SK-N-SH (cell line): ENCODE measurements around the gene PSTPIP1. TPM values are rescaled to one million over a fixed set of nuclear protein-coding genes. Genes with fewer than 3 reads are reported as not detected.
A peak's percentile ranks its signal among the peaks of the same experiment; 100 is the strongest.

Experiments used
- CTCF ChIA-PET: fragments of 300-600, 350-600 bp; formaldehyde crosslinking; extraction: SDS; loops from one replicate; lab custom pipeline; 2021; lab: Yijun Ruan, JAX
- POLR2A ChIA-PET: fragments of 350-600 bp; sonication (Branson Sonifier 250); formaldehyde crosslinking; extraction: SDS; loops from one replicate; lab custom pipeline; 2020; ENCODE audit warnings: antibody characterized with exemption, inconsistent platforms; lab: Yijun Ruan, JAX
- DNase-seq: peaks from one replicate; pipeline ENCODE4 v3.0.0; 2012
- H2AFZ ChIP-seq: fragments of 200-600 bp; sonication (generic); 2 replicates; pipeline ENCODE4 v1.8.1; 2016; ENCODE audit warnings: antibody characterized with exemption, mild to moderate bottlenecking, low read depth
- H3F3A ChIP-seq: fragments of 200-600 bp; sonication (generic); replicated peaks from 2 replicates; pipeline ENCODE3; 2016; ENCODE audit warnings: antibody characterized with exemption, mild to moderate bottlenecking; ENCODE audit not compliant: insufficient read depth
- H3K27ac ChIP-seq, 2 experiments: fragments of 200-500 bp in 1 of 2; fragments of 200-600 bp in 1 of 2; sonication (Bioruptor generic) in 1 of 2; sonication (generic), shearing (Covaris generic) in 1 of 2; 2 replicates each; pipeline versions ENCODE4 v1.5.1 to v1.6.1; 2014 to 2016; ENCODE audit warnings: low read depth in 2 of 2, inconsistent platforms in 1 of 2, low read length in 1 of 2, mild to moderate bottlenecking in 1 of 2, mixed read lengths in 1 of 2
- H3K27me3 ChIP-seq: fragments of 200-600 bp; sonication (generic), shearing (Covaris generic); 2 replicates; pipeline ENCODE4 v1.6.1; 2016; ENCODE audit warnings: mixed run types; ENCODE audit not compliant: insufficient read depth
- H3K36me3 ChIP-seq, 2 experiments: fragments of 200-500 bp in 1 of 2; fragments of 200-600 bp in 1 of 2; sonication (Bioruptor generic) in 1 of 2; sonication (generic) in 1 of 2; replicated peaks in 1 of 2; 2 replicates each; pipeline versions ENCODE3 to v1.5.1; 2014 to 2016; ENCODE audit warnings: low read length in 1 of 2, mild to moderate bottlenecking in 1 of 2; ENCODE audit not compliant: insufficient read depth in 2 of 2, control insufficient read depth in 1 of 2
- H3K4me1 ChIP-seq, 2 experiments: fragments of 200-500 bp in 1 of 2; fragments of 200-600 bp in 1 of 2; sonication (Bioruptor generic) in 1 of 2; sonication (generic), shearing (Covaris generic) in 1 of 2; 2 replicates each; pipeline versions ENCODE4 v1.5.1 to v1.6.1; 2014 to 2016; ENCODE audit warnings: low read depth in 1 of 2, low read length in 1 of 2, mixed run types in 1 of 2; ENCODE audit not compliant: insufficient read depth in 2 of 2, control insufficient read depth in 1 of 2
- H3K4me2 ChIP-seq: fragments of 200-600 bp; sonication (generic), shearing (Covaris generic); 2 replicates; pipeline ENCODE4 v1.6.1; 2017; ENCODE audit warnings: mixed run types
- H3K4me3 ChIP-seq, 2 experiments: fragments of 200-500 bp in 1 of 2; fragments of 200-600 bp in 1 of 2; sonication (Bioruptor generic) in 1 of 2; sonication (generic), shearing (Covaris generic) in 1 of 2; 2 replicates each; pipeline versions ENCODE4 v1.5.1 to v1.8.1; 2014 to 2016; ENCODE audit warnings: low read depth in 2 of 2, inconsistent platforms in 1 of 2, low read length in 1 of 2, mild to moderate bottlenecking in 1 of 2, mixed read lengths in 1 of 2, moderate library complexity in 1 of 2
- H3K79me2 ChIP-seq: fragments of 200-600 bp; sonication (generic); 2 replicates; pipeline ENCODE4 v1.8.1; 2017; ENCODE audit warnings: mild to moderate bottlenecking; ENCODE audit not compliant: insufficient read depth
- H3K9ac ChIP-seq: fragments of 200-600 bp; sonication (generic); 2 replicates; pipeline ENCODE4 v1.6.1; 2017; ENCODE audit warnings: mixed run types
- H3K9me2 ChIP-seq: fragments of 200-600 bp; sonication (generic); 2 replicates; pipeline ENCODE4 v1.6.1; 2017; ENCODE audit warnings: mixed run types
- H3K9me3 ChIP-seq: fragments of 200-600 bp; sonication (generic); 2 replicates; pipeline ENCODE4 v1.6.1; 2017; ENCODE audit warnings: mixed run types, mild to moderate bottlenecking, moderate library complexity
- H4K20me1 ChIP-seq: fragments of 200-600 bp; sonication (generic); 2 replicates; pipeline ENCODE4 v1.6.1; 2017; ENCODE audit warnings: mild to moderate bottlenecking, mixed run types; ENCODE audit not compliant: insufficient read depth
- CTCF ChIP-seq: fragments of 200-600 bp; sonication (generic); IDR thresholded peaks from 2 replicates; pipeline ENCODE4 v1.6.1; 2017; ENCODE audit warnings: antibody characterized with exemption, mild to moderate bottlenecking, moderate library complexity
- ELF1 ChIP-seq: IDR thresholded peaks from 2 replicates; pipeline ENCODE4 v1.4.0; 2012
- EP300 ChIP-seq, 2 experiments: IDR thresholded peaks; 2 replicates each; pipeline versions ENCODE4 v1.4.0 to v1.6.1; 2012; ENCODE audit warnings: borderline replicate concordance in 1 of 2, low read depth in 1 of 2, low read length in 1 of 2
- EZH2phosphoT487 ChIP-seq: fragments of 200-600 bp; sonication (generic); IDR thresholded peaks from 2 replicates; pipeline ENCODE4 v1.6.1; 2017; ENCODE audit warnings: low read depth, mixed run types, mild to moderate bottlenecking, antibody characterized with exemption, moderate library complexity, borderline replicate concordance
- JUND ChIP-seq: IDR thresholded peaks from 2 replicates; pipeline ENCODE4 v1.4.0; 2012
- MAX ChIP-seq: IDR thresholded peaks from 2 replicates; pipeline ENCODE4 v1.4.0; 2012; ENCODE audit warnings: low read depth
- MEF2A ChIP-seq: IDR thresholded peaks from 2 replicates; pipeline ENCODE4 v1.4.0; 2012; ENCODE audit warnings: low read depth, borderline replicate concordance
- MXI1 ChIP-seq: IDR thresholded peaks from 2 replicates; pipeline ENCODE4 v1.6.1; 2012; ENCODE audit warnings: mild to moderate bottlenecking, low read depth, low read length, improper control_type of control experiment
- NFIC ChIP-seq: IDR thresholded peaks from 2 replicates; pipeline ENCODE4 v1.4.0; 2012; ENCODE audit warnings: borderline replicate concordance
- POLR2AphosphoS5 ChIP-seq: IDR thresholded peaks from 2 replicates; pipeline ENCODE4 v1.6.1; 2012; ENCODE audit warnings: low read depth, low read length
- RAD21 ChIP-seq: IDR thresholded peaks from 2 replicates; pipeline ENCODE4 v1.6.1; 2012; ENCODE audit warnings: mild to moderate bottlenecking, low read length
- RFX5 ChIP-seq: IDR thresholded peaks from 2 replicates; pipeline ENCODE4 v1.6.1; 2012; ENCODE audit warnings: mild to moderate bottlenecking, improper control_type of control experiment, low read length
- SIN3A ChIP-seq: IDR thresholded peaks from 2 replicates; pipeline ENCODE4 v1.6.1; 2012; ENCODE audit warnings: low read depth, mild to moderate bottlenecking, low read length, moderate library complexity, borderline replicate concordance
- SMC3 ChIP-seq: IDR thresholded peaks from 2 replicates; pipeline ENCODE4 v1.6.1; 2012; ENCODE audit warnings: low read depth, low read length, improper control_type of control experiment
- TCF12 ChIP-seq: IDR thresholded peaks from 2 replicates; pipeline ENCODE4 v1.4.0; 2012
- WGBS: methylation state at CpG from one replicate; pipeline ENCODE4 v1.1.6; 2017; ENCODE audit warnings: low lambda C conversion rate; 5-methylcytosine and 5-hydroxymethylcytosine counted together
- polyA plus RNA-seq, 3 experiments: library from polyadenylated mRNA; depleted of rRNA; stranded (reverse); fragments of >200 nt; gene quantifications; 2 replicates each; pipeline ENCODE4 v1.2.3, GENCODE V29; 2012
- TF ChIP-seq, protein P1 (sequence below): fragments of 150-350 bp; IDR thresholded peaks from 2 replicates; pipeline ENCODE4 v1.6.1; 2016; ENCODE audit warnings: mild to moderate bottlenecking, low read depth, low read length
- TF ChIP-seq, protein P2 (sequence below): IDR thresholded peaks from 2 replicates; pipeline ENCODE4 v1.4.0; 2012; ENCODE audit warnings: low read depth, borderline replicate concordance

Gene PSTPIP1
- polyA plus RNA-seq, 1 of the 3 experiments (the other 2 are of a cell fraction): 0.69 TPM

DNA sequence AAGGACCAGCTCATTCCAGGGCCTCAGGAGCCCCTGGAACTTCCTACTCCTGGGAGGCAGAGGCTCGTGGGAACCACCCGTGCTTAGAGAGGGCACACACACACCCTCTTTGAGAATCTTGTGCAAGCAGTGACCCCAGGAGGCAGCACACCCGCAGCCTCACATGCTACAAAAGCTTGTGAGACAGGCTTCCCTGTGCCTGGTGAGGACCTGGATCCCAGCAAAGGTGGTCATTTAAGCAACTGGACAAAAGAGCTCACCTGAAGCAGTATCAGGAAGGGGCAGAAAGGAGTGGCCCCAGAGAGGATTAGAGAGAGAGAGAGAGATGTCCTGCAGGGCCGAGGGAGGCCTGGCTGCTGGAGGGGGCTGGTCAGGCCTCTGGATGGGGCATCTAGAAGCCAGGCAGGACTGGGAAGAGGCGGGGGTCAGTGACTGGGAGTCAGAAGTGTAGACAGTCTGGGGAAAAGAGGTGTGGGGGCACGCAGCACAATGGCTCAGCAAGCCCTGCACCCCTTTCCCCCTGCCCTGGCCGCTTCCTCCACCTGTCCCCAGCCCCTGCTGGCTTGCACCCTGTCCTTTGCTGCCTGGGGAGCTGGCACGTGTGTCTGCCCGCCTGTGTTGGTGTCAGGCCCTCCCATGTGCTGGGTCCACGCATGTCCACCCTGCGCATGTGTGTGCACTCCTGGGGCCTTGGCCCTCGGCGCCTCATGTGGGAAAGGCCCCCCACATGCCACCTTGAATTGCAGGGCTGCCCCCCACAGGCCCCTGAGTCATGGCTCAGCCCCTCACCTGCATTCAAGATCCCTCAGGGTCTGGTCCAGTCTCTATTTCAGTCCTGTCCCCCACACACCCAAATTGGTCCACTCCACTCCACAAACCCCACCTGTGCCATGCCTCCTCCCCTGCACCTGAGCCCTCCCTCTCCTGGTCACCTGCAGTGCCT lies 39.1 kb downstream of the PSTPIP1 start:
- Histone ChIP-seq H3K9me2 (no peaks in the 10 kb centered on the region), H3K4me2 (no peak overlapping the region), H3F3A (peaks cover 8% of the 10 kb centered on the region), H3K4me1 (no peaks in the 10 kb centered on the region; a peak in 1 of 4 replicates), H3K27ac (no peak overlapping the region), H3K4me3 (no peak overlapping the region), H2AFZ (no peak overlapping the region), H4K20me1 (no peaks in the 10 kb centered on the region), H3K79me2 (no peaks in the 10 kb centered on the region), H3K9me3 (no peaks in the 10 kb centered on the region), H3K27me3 (no peaks in the 10 kb centered on the region), H3K36me3 (peaks cover 0 to 3% of the 10 kb centered on the region in 2 experiments), H3K9ac (no peak overlapping the region)
- WGBS: 92% methylated on average over 7 of the region's 13 CpGs
- POLR2A ChIA-PET: no interaction called here
- TF ChIP-seq EZH2phosphoT487: no peak
- TF ChIP-seq MXI1: no peak
- TF ChIP-seq POLR2AphosphoS5: peak; percentile 8; the same call in 1 of the 2 replicates
- CTCF ChIA-PET: interaction anchor here (0.7 to 4.2 kb wide), 13 partner anchors 9 to 628 kb away, joined by 3 to 46 read pairs (median 3); partner anchors contain the start of gene PSTPIP1
- DNase-seq: peak; percentile 22

DNA sequence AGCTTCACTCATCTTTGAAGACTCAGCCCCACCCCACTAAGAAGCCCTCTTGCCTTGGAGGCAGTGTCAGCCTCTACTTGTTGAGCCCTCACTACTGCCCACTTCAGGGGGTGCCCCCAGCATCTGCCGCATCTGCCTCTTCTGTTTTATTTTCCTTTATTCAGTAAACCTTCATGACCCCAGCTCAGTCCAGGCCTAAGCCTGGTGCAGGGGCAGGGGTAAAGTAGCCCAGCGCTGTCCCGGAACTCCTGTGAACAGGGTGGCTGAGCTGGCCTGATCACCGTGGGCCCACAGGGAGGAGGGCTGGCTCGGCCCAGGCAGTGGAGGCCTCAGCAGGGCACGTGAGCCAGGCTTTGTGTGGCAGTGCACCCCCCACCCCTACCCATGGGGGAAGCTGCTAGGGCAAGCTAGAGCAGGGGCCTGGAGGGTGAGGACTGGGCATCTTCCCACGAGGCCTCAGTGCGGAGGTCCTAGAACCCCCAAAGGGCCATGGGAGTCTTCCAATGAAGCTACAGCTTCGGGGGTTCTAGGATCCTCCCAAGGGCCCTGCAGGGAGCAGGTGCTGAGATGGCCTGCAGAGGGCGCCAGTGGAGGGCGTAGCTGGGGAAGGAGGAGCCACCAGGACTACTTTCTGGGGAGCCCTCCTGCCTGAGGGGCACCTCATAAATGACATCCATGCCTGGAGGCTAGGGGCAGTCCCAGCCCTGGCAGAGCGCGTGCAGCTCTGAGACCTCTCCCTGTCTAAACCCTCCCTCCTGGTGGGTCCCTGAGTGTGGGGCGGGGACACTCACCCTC lies 40.0 kb downstream of the PSTPIP1 start:
- no peak overlapping the region for H2AFZ ChIP-seq
- H3K9me2 ChIP-seq: no peaks in the 10 kb centered on the region
- H3K4me2 ChIP-seq: no peak overlapping the region
- 61% methylated on average over 4 of the region's 14 CpGs for WGBS
- TF ChIP-seq MEF2A: no peak
- TF ChIP-seq NFIC: no peak
- TF ChIP-seq SMC3: peak; percentile 36
- TF ChIP-seq, protein P1, sequence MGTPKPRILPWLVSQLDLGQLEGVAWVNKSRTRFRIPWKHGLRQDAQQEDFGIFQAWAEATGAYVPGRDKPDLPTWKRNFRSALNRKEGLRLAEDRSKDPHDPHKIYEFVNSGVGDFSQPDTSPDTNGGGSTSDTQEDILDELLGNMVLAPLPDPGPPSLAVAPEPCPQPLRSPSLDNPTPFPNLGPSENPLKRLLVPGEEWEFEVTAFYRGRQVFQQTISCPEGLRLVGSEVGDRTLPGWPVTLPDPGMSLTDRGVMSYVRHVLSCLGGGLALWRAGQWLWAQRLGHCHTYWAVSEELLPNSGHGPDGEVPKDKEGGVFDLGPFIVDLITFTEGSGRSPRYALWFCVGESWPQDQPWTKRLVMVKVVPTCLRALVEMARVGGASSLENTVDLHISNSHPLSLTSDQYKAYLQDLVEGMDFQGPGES: no peak
- peak; percentile 40 for TF ChIP-seq RAD21
- TF ChIP-seq RFX5: no peak
- no peak for TF ChIP-seq MAX
- TF ChIP-seq CTCF: peak; percentile 71
- no peak for TF ChIP-seq SIN3A
- no peak for TF ChIP-seq TCF12
- peak; percentile 7; the same call in 1 of the 2 replicates for TF ChIP-seq POLR2AphosphoS5
- TF ChIP-seq JUND: no peak
- TF ChIP-seq, protein P2, sequence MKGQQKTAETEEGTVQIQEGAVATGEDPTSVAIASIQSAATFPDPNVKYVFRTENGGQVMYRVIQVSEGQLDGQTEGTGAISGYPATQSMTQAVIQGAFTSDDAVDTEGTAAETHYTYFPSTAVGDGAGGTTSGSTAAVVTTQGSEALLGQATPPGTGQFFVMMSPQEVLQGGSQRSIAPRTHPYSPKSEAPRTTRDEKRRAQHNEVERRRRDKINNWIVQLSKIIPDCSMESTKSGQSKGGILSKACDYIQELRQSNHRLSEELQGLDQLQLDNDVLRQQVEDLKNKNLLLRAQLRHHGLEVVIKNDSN: no peak
- no peak for TF ChIP-seq EP300 (IDR thresholded peaks at IDR 0.05; ENCODE audit: borderline replicate concordance in 1 of 2, low read depth in 1 of 2, low read length in 1 of 2)
- TF ChIP-seq ELF1: no peak
- no peak for TF ChIP-seq EZH2phosphoT487
- ChIA-PET CTCF (interaction anchor here (0.5 to 4.2 kb wide), 23 partner anchors 10 to 627 kb away, joined by 3 to 46 read pairs (median 3); partner anchors contain the start of gene PSTPIP1), POLR2A (no interaction called here)
- peaks cover 8% of the 10 kb centered on the region for H3F3A ChIP-seq
- H3K27ac ChIP-seq: no peak overlapping the region
- no peaks in the 10 kb centered on the region for H3K9me3 ChIP-seq
- DNase-seq: peak; percentile 78
- no peaks in the 10 kb centered on the region; a peak in 1 of 4 replicates for H3K4me1 ChIP-seq
- H3K79me2 ChIP-seq: no peaks in the 10 kb centered on the region
- peaks cover 0 to 3% of the 10 kb centered on the region in 2 experiments for H3K36me3 ChIP-seq
- no peak overlapping the region for H3K9ac ChIP-seq
- no peaks in the 10 kb centered on the region for H4K20me1 ChIP-seq
- H3K4me3 ChIP-seq: no peak overlapping the region; a peak in 1 of 4 replicates
- no peaks in the 10 kb centered on the region for H3K27me3 ChIP-seq
